ENCODE results near the gene TPSD1.

Gene TPSD1

GRCh38 chr16:1209081-1209480, 46.8 kb upstream of the TPSD1 start:
- Histone ChIP-seq H3K9ac (ENCODE audit: low read depth, low read length) (no peak overlapping the region), H4K20me1 (ENCODE audit: insufficient read depth, low read length) (no peaks in the 10 kb centered on the region), H3K27me3 (ENCODE audit: insufficient read depth, low read length, poor library complexity) (no peaks in the 10 kb centered on the region), H3K27ac (ENCODE audit: low read length) (no peak overlapping the region), H3K9me3 (ENCODE audit: insufficient read depth, low read length, severe bottlenecking) (no peaks in the 10 kb centered on the region), H2AFZ (ENCODE audit: low read depth, low read length) (no peak overlapping the region), H3K4me1 (ENCODE audit: insufficient read depth, low read length) (no peaks in the 10 kb centered on the region), H3K36me3 (ENCODE audit: insufficient read depth, low read length) (no peaks in the 10 kb centered on the region), H3K4me2 (ENCODE audit: insufficient read depth, low read length) (no peak overlapping the region), H3K79me2 (ENCODE audit: insufficient read depth, low read length) (no peaks in the 10 kb centered on the region), H3K4me3 (ENCODE audit: low read depth in 1 of 2, low read length in 2 of 2) (no peak overlapping the region)
- DNase-seq: no peak
- no peak for ATAC-seq (ENCODE audit: insufficient read depth, low read depth)
- no peak for TF ChIP-seq EZH2 (IDR thresholded peaks at IDR 0.05; ENCODE audit: borderline replicate concordance, low read depth, low read length, severe bottlenecking)

GRCh38 chr16:1210461-1210860, 45.4 kb upstream of the TPSD1 start:
- Histone ChIP-seq H3K9ac (ENCODE audit: low read depth, low read length) (no peak overlapping the region), H3K9me3 (ENCODE audit: insufficient read depth, low read length, severe bottlenecking) (no peaks in the 10 kb centered on the region), H3K4me3 (ENCODE audit: low read depth in 1 of 2, low read length in 2 of 2) (no peak overlapping the region), H3K4me1 (ENCODE audit: insufficient read depth, low read length) (no peaks in the 10 kb centered on the region), H3K36me3 (ENCODE audit: insufficient read depth, low read length) (no peaks in the 10 kb centered on the region), H3K27me3 (ENCODE audit: insufficient read depth, low read length, poor library complexity) (no peaks in the 10 kb centered on the region), H4K20me1 (ENCODE audit: insufficient read depth, low read length) (no peaks in the 10 kb centered on the region; the same call in 1 of the 2 replicates), H3K27ac (ENCODE audit: low read length) (no peak overlapping the region), H3K79me2 (ENCODE audit: insufficient read depth, low read length) (no peaks in the 10 kb centered on the region), H2AFZ (ENCODE audit: low read depth, low read length) (no peak overlapping the region), H3K4me2 (ENCODE audit: insufficient read depth, low read length) (no peak overlapping the region)
- DNase-seq (no peak), ATAC-seq (ENCODE audit: insufficient read depth, low read depth) (no peak)
- TF ChIP-seq, protein P1, sequence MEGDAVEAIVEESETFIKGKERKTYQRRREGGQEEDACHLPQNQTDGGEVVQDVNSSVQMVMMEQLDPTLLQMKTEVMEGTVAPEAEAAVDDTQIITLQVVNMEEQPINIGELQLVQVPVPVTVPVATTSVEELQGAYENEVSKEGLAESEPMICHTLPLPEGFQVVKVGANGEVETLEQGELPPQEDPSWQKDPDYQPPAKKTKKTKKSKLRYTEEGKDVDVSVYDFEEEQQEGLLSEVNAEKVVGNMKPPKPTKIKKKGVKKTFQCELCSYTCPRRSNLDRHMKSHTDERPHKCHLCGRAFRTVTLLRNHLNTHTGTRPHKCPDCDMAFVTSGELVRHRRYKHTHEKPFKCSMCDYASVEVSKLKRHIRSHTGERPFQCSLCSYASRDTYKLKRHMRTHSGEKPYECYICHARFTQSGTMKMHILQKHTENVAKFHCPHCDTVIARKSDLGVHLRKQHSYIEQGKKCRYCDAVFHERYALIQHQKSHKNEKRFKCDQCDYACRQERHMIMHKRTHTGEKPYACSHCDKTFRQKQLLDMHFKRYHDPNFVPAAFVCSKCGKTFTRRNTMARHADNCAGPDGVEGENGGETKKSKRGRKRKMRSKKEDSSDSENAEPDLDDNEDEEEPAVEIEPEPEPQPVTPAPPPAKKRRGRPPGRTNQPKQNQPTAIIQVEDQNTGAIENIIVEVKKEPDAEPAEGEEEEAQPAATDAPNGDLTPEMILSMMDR (IDR thresholded peaks at IDR 0.05; ENCODE audit: borderline replicate concordance, extremely low read depth, low read length, poor library complexity, severe bottlenecking): no peak
- no peak for TF ChIP-seq EZH2 (IDR thresholded peaks at IDR 0.05; ENCODE audit: borderline replicate concordance, low read depth, low read length, severe bottlenecking)

- Histone ChIP-seq H3K79me2 (ENCODE audit: insufficient read depth, low read length) (no peaks in the 10 kb centered on the region), H3K4me2 (ENCODE audit: insufficient read depth, low read length) (no peak overlapping the region), H3K4me1 (ENCODE audit: insufficient read depth, low read length) (no peaks in the 10 kb centered on the region), H3K27ac (ENCODE audit: low read length) (no peak overlapping the region), H2AFZ (ENCODE audit: low read depth, low read length) (no peak overlapping the region), H3K27me3 (ENCODE audit: insufficient read depth, low read length, poor library complexity) (no peaks in the 10 kb centered on the region), H3K4me3 (ENCODE audit: low read depth in 1 of 2, low read length in 2 of 2) (no peak overlapping the region), H4K20me1 (ENCODE audit: insufficient read depth, low read length) (no peaks in the 10 kb centered on the region; the same call in 1 of the 2 replicates), H3K36me3 (ENCODE audit: insufficient read depth, low read length) (no peaks in the 10 kb centered on the region), H3K9me3 (ENCODE audit: insufficient read depth, low read length, severe bottlenecking) (no peaks in the 10 kb centered on the region), H3K9ac (ENCODE audit: low read depth, low read length) (no peak overlapping the region)
- ATAC-seq (ENCODE audit: insufficient read depth, low read depth) (no peak), DNase-seq (no peak)
- no peak for TF ChIP-seq EZH2 (IDR thresholded peaks at IDR 0.05; ENCODE audit: borderline replicate concordance, low read depth, low read length, severe bottlenecking)
- TF ChIP-seq, protein P1 (IDR thresholded peaks at IDR 0.05; ENCODE audit: borderline replicate concordance, extremely low read depth, low read length, poor library complexity, severe bottlenecking): no peak
These were observed 44.2 kb upstream of the TPSD1 start for GRCh38 chr16:1211451-1212268.

DNA sequence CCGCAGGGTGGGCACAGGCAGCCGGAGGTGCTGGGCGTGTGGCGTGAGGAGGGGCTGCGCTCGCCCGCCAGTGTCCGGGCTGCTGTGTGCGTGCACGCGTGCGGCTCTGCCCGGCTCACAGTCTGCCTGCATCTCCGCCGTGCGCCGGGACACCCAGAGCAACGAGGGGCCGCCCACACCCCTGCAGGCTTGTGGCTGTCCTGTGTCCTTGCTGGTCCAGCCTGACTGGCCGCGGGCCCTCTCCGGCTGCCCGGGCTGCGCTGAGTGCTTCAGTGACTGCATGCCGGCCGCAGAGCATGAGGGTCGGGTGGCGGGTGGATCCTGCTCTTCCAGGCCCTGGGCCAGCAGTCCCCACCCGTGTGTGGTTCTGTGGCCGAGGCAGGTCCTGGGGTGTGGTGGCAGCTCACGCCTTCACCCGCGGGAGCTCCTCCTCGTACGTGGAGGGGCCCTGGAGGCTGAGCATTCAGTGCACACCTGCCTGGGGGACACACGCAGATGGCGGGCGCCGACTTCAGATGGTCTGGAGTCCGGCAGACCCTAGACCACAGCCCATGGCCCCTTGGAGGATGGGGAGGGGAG, 43.2 kb upstream of the TPSD1 start:
- no peaks in the 10 kb centered on the region for H3K4me1 ChIP-seq (ENCODE audit: insufficient read depth, low read length)
- no peak overlapping the region for H3K4me3 ChIP-seq (ENCODE audit: low read depth in 1 of 2, low read length in 2 of 2)
- TF ChIP-seq, protein P1 (IDR thresholded peaks at IDR 0.05; ENCODE audit: borderline replicate concordance, extremely low read depth, low read length, poor library complexity, severe bottlenecking): no peak
- no peak for TF ChIP-seq EZH2 (IDR thresholded peaks at IDR 0.05; ENCODE audit: borderline replicate concordance, low read depth, low read length, severe bottlenecking)
- H3K9ac ChIP-seq (ENCODE audit: low read depth, low read length): no peak overlapping the region
- ATAC-seq (ENCODE audit: insufficient read depth, low read depth): no peak
- no peak overlapping the region for H3K4me2 ChIP-seq (ENCODE audit: insufficient read depth, low read length)
- H3K27ac ChIP-seq (ENCODE audit: low read length): no peak overlapping the region
- no peaks in the 10 kb centered on the region for H3K36me3 ChIP-seq (ENCODE audit: insufficient read depth, low read length)
- H3K27me3 ChIP-seq (ENCODE audit: insufficient read depth, low read length, poor library complexity): no peaks in the 10 kb centered on the region
- H3K79me2 ChIP-seq (ENCODE audit: insufficient read depth, low read length): no peaks in the 10 kb centered on the region
- H3K9me3 ChIP-seq (ENCODE audit: insufficient read depth, low read length, severe bottlenecking): no peaks in the 10 kb centered on the region
- H4K20me1 ChIP-seq (ENCODE audit: insufficient read depth, low read length): no peaks in the 10 kb centered on the region; the same call in 1 of the 2 replicates
- H2AFZ ChIP-seq (ENCODE audit: low read depth, low read length): no peak overlapping the region
- no peak for DNase-seq
